ENCODE measurements around the gene ANO9. TPM values are rescaled to one million over a fixed set of nuclear protein-coding genes. Genes with fewer than 3 reads are reported as not detected.
"Not testable (repeated sequence)": the region's sequence is repeated elsewhere in the genome, so short reads cannot be mapped to it uniquely, and the experiment has no call there.

The ANO9 gene
- total and polyA plus RNA-seq, 4 donors: 0.20 to 0.75 (median 0.40) TPM

DNA sequence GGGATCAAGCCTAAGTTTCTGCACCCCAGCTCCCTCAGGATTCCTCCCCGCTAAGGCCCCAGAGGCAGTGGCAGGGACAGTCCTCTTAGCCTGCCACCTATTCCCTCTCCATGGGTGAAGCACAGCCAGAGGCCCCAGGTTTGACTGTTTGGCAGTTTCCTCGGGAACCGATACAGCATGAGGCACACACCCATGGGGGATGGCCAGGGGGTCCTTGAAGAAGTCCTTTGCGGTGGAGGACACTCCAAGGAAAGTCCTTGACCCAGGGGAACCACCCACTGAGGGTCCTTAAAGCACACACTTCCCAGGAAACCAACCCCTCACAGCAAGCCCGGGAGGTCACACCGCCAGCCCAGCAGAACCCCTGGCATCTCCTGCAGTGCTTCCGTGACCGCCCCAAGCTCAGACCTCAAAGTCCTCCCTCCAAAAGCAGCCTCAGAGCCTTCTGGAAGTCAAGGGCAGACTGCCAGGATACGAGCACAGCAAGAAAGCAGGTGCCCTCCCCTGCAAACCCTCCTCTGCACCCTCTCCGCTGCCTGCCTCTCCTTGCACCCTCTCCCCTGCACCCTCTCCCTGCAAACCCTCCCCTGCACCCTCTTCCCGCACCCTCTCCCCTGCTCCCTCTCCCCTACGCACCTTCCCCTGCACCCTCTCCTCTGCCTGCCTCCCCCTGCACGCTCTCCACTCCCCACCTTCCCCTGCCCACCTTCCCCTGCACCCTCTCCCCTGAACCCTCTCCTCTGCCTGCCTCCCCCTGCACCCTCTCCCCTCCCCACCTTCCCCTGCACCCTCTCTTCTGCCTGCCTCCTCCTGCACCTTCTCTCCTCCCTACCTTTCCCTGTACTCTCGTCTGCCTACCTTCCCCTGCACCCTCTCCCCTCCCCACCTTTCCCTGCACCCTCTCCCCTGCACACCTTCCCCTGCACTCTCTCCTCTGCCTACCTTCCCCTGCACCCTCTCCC, 28.4 kb downstream of the ANO9 start (continued):
- TF ChIP-seq REST (IDR thresholded peaks at IDR 0.05): no peak
- no peak for TF ChIP-seq RXRA (IDR thresholded peaks at IDR 0.05)
- no peak for TF ChIP-seq FOXA2 (IDR thresholded peaks at IDR 0.05)
- TF ChIP-seq NR2F2 (IDR thresholded peaks at IDR 0.05): no peak

- no peaks in the 10 kb centered on the region for H3K9me3 ChIP-seq (ENCODE audit: control insufficient read depth in 4 of 4, low read length in 3 of 4)
- peaks cover 30 to 73% (median 44%) of the 10 kb centered on the region in 4 donors for H3K4me1 ChIP-seq (ENCODE audit: control insufficient read depth in 4 of 4, insufficient read depth in 4 of 4, low read length in 3 of 4)
- H3K27ac ChIP-seq (ENCODE audit: low read depth in 1 of 2, low read length in 2 of 2): no peak overlapping the region
- H3K9ac ChIP-seq (ENCODE audit: low read depth in 1 of 2, low read length in 2 of 2): no peak overlapping the region
- 81% methylated on average over 15 of the region's 15 CpGs for WGBS
- TF ChIP-seq GABPA (IDR thresholded peaks at IDR 0.05 in 1 of 2, conservative IDR thresholded peaks at IDR 0.05 in 1 of 2) (no peak), FOXA2 (IDR thresholded peaks at IDR 0.05) (no peak), TAF1 (conservative IDR thresholded peaks at IDR 0.05) (no peak), JUND (IDR thresholded peaks at IDR 0.05) (no peak), HNF4A (conservative IDR thresholded peaks at IDR 0.05) (no peak), EGR1 (IDR thresholded peaks at IDR 0.05; ENCODE audit: low read depth in 2 of 2) (no peak), HNF4G (IDR thresholded peaks at IDR 0.05) (no peak), ATF3 (IDR thresholded peaks at IDR 0.05) (no peak), FOXA1 (IDR thresholded peaks at IDR 0.05) (no peak), YY1 (IDR thresholded peaks at IDR 0.05) (no peak), RAD21 (IDR thresholded peaks at IDR 0.05) (no peak), REST (IDR thresholded peaks at IDR 0.05) (no peak), SP1 (IDR thresholded peaks at IDR 0.05) (no peak), NR2F2 (IDR thresholded peaks at IDR 0.05) (no peak), RXRA (IDR thresholded peaks at IDR 0.05) (no peak)
- TF ChIP-seq, protein P1, sequence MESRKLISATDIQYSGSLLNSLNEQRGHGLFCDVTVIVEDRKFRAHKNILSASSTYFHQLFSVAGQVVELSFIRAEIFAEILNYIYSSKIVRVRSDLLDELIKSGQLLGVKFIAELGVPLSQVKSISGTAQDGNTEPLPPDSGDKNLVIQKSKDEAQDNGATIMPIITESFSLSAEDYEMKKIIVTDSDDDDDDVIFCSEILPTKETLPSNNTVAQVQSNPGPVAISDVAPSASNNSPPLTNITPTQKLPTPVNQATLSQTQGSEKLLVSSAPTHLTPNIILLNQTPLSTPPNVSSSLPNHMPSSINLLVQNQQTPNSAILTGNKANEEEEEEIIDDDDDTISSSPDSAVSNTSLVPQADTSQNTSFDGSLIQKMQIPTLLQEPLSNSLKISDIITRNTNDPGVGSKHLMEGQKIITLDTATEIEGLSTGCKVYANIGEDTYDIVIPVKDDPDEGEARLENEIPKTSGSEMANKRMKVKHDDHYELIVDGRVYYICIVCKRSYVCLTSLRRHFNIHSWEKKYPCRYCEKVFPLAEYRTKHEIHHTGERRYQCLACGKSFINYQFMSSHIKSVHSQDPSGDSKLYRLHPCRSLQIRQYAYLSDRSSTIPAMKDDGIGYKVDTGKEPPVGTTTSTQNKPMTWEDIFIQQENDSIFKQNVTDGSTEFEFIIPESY (IDR thresholded peaks at IDR 0.05): no peak
- TF ChIP-seq, protein P2, sequence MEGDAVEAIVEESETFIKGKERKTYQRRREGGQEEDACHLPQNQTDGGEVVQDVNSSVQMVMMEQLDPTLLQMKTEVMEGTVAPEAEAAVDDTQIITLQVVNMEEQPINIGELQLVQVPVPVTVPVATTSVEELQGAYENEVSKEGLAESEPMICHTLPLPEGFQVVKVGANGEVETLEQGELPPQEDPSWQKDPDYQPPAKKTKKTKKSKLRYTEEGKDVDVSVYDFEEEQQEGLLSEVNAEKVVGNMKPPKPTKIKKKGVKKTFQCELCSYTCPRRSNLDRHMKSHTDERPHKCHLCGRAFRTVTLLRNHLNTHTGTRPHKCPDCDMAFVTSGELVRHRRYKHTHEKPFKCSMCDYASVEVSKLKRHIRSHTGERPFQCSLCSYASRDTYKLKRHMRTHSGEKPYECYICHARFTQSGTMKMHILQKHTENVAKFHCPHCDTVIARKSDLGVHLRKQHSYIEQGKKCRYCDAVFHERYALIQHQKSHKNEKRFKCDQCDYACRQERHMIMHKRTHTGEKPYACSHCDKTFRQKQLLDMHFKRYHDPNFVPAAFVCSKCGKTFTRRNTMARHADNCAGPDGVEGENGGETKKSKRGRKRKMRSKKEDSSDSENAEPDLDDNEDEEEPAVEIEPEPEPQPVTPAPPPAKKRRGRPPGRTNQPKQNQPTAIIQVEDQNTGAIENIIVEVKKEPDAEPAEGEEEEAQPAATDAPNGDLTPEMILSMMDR (IDR thresholded peaks at IDR 0.05; ENCODE audit: low read depth, low read length, missing input control): no peak
- TF ChIP-seq, protein P3, sequence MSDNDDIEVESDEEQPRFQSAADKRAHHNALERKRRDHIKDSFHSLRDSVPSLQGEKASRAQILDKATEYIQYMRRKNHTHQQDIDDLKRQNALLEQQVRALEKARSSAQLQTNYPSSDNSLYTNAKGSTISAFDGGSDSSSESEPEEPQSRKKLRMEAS (IDR thresholded peaks at IDR 0.05): no peak
- no peaks in the 10 kb centered on the region for H3K36me3 ChIP-seq (ENCODE audit: control insufficient read depth in 4 of 4, insufficient read depth in 3 of 4, low read depth in 1 of 4, low read length in 3 of 4)
- H3K27me3 ChIP-seq (ENCODE audit: control insufficient read depth in 4 of 4, insufficient read depth in 4 of 4, low read length in 3 of 4): no peaks in the 10 kb centered on the region
- no peak for DNase-seq (ENCODE audit: low spot score)
- no peak overlapping the region for H3K4me3 ChIP-seq (ENCODE audit: low read depth in 1 of 3, low read length in 3 of 3)
Measured at GRCh38 chr11:412641-413119, 29.1 kb downstream of the ANO9 start.

DNA sequence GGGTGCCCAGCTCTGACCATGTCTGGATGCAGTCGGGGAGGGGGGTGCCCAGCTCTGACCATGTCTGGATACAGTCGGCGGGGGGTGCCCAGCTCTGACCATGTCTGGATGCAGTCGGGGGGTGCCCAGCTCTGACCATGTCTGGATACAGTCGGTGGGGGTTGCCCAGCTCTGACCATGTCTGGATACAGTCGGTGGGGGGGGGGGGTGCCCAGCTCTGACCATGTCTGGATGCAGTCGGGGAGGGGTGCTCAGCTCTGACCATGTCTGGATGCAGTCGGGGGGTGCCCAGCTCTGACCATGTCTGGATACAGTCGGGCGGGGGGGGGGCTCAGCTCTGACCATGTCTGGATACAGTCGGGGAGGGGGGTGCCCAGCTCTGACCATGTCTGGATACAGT, 30.3 kb downstream of the ANO9 start:
- not testable (repeated sequence) for DNase-seq (ENCODE audit: low spot score); H3K27ac ChIP-seq (ENCODE audit: low read depth in 1 of 2, low read length in 2 of 2); H3K36me3 ChIP-seq (ENCODE audit: control insufficient read depth in 4 of 4, insufficient read depth in 3 of 4, low read depth in 1 of 4, low read length in 3 of 4); H3K27me3 ChIP-seq (ENCODE audit: control insufficient read depth in 4 of 4, insufficient read depth in 4 of 4, low read length in 3 of 4); H3K9me3 ChIP-seq (ENCODE audit: control insufficient read depth in 4 of 4, low read length in 3 of 4); H3K4me3 ChIP-seq (ENCODE audit: low read depth in 1 of 3, low read length in 3 of 3); H3K9ac ChIP-seq (ENCODE audit: low read depth in 1 of 2, low read length in 2 of 2)
- peaks cover 31 to 69% (median 43%) of the 10 kb centered on the region in 4 donors for H3K4me1 ChIP-seq (ENCODE audit: control insufficient read depth in 4 of 4, insufficient read depth in 4 of 4, low read length in 3 of 4)
- WGBS: 82% methylated on average over 9 of the region's 11 CpGs

All from liver (tissue), 9 donors.